Colon (tissue), 2 donors: ENCODE results near the gene GPBAR1.
"Not testable (repeated sequence)": the region's sequence is repeated elsewhere in the genome, so short reads cannot be mapped to it uniquely, and the experiment has no call there.

Experiments
- FAIRE-seq: peaks from 2 replicates; lab custom pipeline; 2012; peaks lifted over from hg19 to GRCh38; lab: Jason Lieb, UNC
- donor health status: control.
- donor health status: control.

GPBAR1 gene

GRCh38 chr2:218310853-218311540, 50.2 kb downstream of the GPBAR1 start:
- no peak for FAIRE-seq

GRCh38 chr2:218311541-218312266, 50.9 kb downstream of the GPBAR1 start:
- not testable (repeated sequence) for FAIRE-seq

GRCh38 chr2:218312267-218312756, 51.5 kb downstream of the GPBAR1 start:
- FAIRE-seq: no peak

- FAIRE-seq: no peak
Measured at GRCh38 chr2:218313356-218313755, 52.5 kb downstream of the GPBAR1 start.
